Central memory CD4-positive, alpha-beta T cell (primary cell): ENCODE measurements around the gene HOXA9.

Experiments used
- DNase-seq: peaks from one replicate; pipeline ENCODE4 v3.0.0; 2022

HOXA9 gene

DNA sequence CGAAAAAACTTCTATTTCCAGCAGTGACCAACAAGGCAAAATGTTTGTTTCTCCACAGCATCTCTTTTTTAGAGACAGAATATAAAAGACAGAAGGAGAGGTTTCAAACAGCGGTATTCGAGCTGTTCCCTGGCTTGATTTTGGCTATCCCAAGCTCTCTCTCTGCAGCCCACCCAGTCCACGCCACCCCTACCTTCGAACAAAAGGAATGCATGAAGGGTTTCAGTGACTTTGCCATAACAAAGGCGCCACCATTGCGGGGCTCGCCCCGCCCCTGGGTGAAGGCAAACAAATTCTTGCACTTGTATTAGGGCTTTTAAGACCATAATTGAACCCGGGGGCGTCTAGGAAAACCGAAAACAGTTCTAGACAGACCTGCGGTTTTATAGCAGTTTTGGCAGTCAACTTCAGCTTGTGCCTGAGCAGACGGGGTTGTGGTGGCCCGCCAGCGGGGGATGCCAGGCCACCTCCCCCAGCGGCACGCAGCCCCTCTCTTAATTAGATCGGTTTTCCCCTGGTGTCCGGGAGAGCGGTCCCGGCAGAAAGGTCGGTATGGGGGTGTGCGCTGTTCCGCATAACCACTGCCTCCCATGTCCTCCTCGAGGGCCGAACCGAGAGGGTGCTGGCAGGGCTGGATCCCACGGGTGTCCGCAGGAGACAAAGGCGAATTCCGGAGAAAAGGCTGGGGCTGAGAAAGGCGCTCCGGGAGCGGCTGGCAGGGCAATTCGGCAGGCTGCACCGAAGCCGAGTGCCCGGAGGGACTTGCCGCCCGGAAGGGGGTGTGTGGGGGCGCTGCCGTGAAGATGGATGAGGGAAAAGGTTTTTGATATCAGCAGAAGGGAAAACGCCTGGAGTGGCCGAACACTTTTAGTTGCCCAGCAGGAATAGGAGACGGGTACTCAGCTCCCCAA lies 22.4 kb upstream of the HOXA9 start:
- DNase-seq = no peak

DNA sequence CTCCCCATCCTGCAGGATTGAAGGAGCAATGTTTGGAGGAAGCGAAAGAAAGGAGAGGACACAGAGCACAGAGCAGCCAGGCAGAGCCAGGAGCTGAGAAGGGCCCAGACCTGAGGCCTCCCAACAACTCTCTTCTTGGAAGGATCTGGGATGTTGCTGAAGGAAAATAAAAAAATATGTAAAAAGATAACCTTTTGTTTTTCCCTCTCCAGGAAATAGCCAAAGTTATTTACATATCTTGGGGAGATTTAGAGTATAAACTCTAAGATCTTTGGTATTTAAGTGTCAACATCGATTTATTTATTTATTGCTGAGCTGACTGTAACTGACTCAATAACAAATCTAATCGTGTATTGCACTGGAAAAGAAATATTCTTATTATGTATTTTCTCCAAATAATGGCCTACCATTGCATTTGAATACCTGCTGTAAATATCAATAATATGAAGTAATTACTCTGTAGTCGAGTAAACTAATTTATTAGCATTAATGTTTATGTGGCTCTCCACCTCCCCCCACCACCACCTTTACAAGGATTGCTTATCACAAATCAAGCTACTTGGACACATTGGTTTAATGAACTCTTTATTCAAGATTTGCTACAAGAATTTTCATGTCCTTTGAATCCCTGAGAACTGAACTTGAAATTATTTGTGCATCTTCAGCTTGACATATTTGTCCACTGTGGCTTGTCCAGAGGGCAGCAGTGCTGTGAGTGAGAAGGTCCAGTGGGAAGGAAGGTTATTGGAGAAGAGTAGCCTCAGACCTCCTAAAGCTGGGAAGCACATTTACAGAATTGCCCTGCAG lies 21.5 kb upstream of the HOXA9 start:
- DNase-seq = no peak

DNA sequence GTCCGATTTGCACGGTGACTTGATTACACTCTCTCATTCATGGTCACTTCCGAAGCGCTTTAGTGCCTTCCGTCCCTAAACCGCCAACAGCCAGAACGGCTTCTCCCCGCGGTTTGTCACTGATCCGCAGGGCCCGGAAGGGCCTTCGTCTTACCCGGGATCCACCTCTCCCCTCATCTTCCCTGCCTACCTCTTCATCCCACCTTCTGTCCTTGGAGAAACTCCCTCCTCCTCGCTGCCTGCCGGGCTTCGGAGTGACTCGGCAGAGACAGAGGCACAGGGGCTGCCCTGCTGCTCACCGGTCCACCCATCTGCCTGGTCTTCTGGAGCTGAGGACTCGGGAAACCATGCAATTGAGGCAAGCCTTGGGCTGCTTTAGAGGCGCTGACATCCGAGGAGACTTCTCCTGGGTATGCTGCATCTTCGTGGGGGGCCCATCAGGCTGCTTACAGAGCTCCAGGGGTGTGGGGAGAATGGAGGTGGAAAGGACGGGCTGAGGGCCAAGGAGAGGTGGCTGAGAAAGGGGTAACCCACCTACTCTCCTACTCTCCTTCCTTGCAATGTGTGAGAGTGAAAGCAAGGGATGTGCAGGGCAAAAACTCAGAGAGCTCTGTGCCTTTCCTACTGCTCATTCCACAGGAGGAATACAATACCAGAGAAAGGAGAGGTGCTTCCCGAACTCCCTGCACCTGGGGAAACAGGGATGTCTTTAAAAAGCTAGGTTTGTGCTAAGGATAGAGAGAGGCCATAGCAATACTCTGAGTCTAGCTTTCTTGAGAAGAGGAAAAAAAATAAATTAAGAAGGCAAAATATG lies 20.7 kb upstream of the HOXA9 start:
- no peak for DNase-seq

DNA sequence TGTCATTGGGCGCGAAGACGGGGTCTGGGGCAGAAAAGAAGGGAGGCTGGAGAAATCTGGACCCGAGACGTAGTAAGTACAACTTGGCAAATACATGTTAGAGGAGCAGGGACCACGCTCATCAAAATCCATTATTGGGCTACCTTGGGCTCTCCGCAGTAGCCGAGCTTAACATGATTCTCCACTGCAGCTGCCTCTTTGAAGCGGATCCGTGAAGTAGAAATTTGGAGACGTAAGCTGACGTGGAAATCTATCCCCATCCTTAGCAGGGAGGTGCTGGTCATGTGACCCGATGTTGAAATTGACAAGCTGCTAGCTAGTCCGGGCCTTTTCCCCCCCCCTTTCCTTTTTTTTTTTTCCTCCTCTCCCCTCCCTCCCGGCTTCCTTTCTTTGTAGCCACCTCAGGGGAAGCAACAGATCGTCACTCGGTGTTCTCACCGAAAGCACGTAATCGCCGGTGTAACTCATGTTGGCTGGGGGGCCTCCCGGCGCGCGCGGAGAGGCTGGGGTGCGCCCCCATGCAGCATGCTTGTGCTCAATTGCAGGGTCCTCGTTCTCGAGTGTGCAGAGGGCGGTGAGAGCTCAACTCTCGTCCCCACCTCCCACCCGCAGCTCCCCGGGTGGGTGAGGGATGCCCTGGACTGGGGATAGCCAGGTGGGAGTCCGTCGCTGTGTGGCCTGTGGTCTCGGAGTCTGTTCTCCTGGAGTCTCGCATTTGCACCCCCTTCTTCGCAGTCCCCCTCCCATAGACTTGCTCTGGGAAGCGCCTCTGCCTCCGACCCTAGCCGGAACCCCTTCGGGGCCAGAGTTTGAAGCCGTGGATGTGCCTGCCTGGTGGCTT lies 19.9 kb upstream of the HOXA9 start, which contains the start of gene HOXA11:
HOXA11 (minus strand) TSS at position 220 of the 841 bp plus-strand sequence; CDS start at position 132, 88 bp downstream.
- DNase-seq = no peak

- no peak for DNase-seq
Observed at GRCh38 chr7:27184337-27185012, 19.1 kb upstream of the HOXA9 start.

- DNase-seq = no peak
Observed at GRCh38 chr7:27183682-27184336, 18.5 kb upstream of the HOXA9 start.

DNA sequence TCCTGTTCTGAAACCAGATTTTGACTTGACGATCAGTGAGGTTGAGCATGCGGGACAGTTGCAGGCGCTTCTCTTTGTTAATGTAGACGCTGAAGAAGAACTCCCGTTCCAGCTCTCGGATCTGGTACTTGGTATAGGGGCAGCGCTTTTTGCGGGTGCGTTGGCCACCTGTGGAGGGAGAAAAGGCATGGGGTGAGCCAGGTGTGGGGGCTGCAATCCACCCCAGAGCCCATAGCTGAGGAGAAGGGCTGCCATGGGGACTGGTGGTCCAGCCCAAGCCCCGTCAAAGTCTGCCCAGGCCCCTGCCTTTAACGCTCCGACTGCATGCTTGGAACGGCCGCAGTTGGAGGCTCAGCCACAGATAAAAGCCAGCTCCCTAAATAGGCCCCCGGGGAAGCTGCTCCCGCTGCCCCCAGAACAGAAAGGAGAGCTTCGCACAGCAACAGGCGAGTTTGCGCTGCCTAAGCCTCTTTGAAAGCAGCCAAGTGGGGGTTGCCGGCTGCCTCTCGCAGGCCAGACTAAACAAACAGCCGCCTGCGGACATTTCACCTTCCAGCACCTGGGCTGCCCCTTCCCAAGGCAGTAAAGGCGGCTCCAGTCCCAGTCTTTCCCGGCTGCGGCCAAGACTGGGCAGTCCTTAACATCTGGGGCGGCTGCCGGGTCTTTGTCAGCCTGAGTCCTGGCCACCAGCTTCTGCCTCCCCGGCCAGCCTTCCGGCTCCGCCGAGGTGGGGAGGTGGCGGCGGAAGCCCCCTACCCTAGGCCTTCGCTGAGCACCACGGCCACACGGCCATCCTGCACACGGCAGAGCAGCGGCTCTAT lies 17.7 kb upstream of the HOXA9 start:
- DNase-seq = no peak

- no peak for DNase-seq
Observed at GRCh38 chr7:27182285-27182841, 17.0 kb upstream of the HOXA9 start.

- DNase-seq = no peak
Observed at GRCh38 chr7:27181795-27182275, 16.5 kb upstream of the HOXA9 start.

DNA sequence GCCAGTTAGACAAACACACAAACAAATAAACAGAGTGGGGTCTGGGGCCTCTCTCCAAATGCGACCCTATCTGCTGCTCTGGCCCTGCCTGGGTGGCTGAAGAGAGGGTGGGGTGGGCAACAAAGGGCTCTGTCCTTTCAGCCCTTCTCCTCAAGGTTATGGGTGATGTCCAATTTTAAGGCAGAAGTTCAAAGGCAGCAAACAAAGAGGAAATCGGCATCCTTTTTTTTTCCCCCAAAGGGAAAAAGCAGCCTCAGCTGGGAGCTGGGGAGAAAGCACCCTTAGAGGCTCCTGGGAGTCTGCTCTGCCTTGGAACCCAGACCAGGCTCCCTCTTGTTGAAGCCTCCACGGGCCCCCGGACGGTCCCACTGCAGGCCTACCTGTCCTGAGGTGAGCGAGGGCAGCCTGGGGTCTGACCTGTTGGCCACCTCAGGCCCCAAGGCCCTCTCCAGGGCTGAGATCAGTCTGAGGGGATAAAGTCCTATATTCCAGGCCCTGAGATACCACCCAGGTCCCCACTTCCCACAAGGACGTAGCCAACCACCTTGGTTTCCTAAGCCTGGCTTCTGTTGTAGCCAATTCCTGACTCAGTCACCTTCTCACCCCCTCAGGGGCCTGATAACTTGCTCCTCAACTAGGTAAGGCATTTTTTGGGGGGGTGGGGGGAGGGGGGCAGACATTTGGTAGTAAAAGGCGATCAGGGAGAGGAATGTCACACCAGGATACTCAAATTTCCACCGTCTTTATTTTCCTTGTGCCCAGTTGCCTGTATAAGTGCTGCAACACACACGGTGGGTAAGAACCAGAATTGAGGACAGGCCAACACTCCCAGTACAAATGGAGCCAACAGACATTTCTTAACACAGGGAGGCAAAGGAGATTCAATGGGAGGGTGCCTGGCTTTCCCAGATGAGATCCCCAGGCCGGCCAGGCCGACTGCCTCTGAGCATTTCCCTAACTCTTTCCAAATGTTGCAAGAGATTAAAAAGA lies 15.4 kb upstream of the HOXA9 start:
- DNase-seq = no peak

GRCh38 chr7:27179503-27180430 lies 14.4 kb upstream of the HOXA9 start:
- DNase-seq = no peak

GRCh38 chr7:27179030-27179429 lies 13.7 kb upstream of the HOXA9 start:
- DNase-seq = no peak

DNA sequence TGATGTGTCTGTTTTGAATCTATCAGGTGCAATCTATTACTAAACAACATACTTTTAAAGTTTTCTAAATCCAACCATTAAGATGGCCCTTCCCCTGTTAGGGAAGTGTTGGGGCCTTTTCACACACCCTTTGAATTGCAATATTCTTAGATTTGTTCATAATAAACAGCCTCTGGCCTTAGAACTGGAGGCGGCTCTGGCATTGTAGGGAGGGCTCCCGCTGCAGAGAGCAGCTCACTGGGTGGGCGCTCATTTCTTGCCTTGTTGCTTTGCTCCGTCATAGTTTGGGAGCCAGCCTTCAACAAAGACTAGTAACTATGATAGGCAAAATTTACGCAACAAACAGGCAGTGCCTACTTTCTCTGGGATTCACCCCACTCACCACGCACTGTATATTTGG lies 13.0 kb upstream of the HOXA9 start:
- no peak for DNase-seq

DNA sequence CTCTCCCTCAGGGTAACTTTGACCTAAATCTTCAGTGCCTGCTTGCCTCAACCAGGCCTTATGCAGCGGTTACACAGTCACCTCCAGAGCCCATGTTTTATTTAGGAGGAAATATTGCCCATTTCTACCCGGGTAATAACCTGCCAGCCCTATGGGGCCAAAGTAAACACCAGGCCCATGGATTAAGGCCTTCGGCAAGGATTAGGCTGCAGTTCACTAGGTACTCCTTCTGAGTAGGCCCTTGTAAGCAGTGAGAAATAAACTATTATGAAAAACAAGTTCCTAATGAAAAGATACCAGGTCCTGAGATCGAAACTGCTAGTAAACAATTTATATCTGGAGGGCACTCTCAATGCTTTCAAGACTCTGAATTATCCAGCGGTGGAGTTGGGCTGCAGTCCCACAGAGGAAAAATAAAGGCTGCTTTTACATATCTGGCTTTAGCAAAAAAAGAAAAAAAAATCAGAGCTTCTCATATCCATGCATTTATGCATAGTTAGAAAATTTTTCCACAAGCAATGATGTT lies 12.5 kb upstream of the HOXA9 start:
- no peak for DNase-seq

- no peak for DNase-seq
Observed at GRCh38 chr7:27176962-27177794, 11.8 kb upstream of the HOXA9 start.

- no peak for DNase-seq
Observed at GRCh38 chr7:27176524-27176845, 11.1 kb upstream of the HOXA9 start.
